Putamen (tissue), 1 donor: Measurements from ENCODE around the gene COX5B.
"Not testable (repeated sequence)": the region's sequence is repeated elsewhere in the genome, so short reads cannot be mapped to it uniquely, and the experiment has no call there.

Source experiments
- DNase-seq: peaks from one replicate; pipeline ENCODE4 v3.0.0-alpha.2; 2016; ENCODE audit warnings: low spot score

Gene COX5B

GRCh38 chr2:97673182-97673914 lies 27.5 kb downstream of the COX5B start:
- no peak for DNase-seq

- no peak for DNase-seq
These were observed 28.0 kb downstream of the COX5B start for GRCh38 chr2:97673915-97674283.

- DNase-seq: no peak
These were observed 29.7 kb downstream of the COX5B start for GRCh38 chr2:97675430-97676113.

- no peak for DNase-seq
These were observed 30.8 kb downstream of the COX5B start for GRCh38 chr2:97676620-97677019.

DNA sequence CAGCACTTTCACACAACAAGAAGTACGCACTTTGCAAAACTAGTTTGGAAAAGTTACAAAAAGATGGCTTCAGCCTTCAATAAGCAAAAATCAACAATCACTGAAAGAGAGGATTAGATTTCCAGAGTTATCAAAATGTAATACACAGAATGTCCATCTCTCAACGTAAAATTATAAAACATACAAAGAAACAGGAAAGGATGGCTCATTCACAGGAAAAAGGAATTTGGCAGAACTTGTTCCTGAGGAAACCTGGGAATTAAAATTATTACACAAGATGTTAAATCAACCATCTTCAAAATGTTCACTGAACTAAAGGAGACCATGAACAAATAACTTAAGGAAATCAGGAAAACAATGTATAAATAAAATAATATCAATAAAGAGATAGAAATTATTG lies 31.6 kb downstream of the COX5B start:
- DNase-seq: no peak

- no peak for DNase-seq
These were observed 32.4 kb downstream of the COX5B start for GRCh38 chr2:97678298-97678697.

DNA sequence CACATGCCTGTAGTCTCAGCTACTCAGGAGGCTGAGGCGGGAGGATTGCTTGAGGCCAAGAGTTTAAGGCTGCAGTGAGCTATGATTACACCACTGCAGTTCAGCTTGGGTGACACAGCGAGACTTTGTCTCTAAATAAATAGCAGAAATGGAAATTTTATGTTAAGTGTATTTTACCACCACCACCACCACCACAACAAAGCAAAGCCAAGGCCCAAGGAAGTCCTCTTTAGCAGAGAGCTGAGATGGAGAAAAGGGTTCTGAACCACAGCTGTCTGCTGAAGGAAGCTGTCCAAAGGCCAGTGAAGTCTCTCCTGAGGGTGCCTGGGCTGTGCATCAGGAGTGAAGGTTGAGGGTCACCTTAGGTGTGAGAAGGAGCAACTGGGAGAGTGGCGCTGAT lies 41.4 kb downstream of the COX5B start:
- DNase-seq: not testable (repeated sequence)

- DNase-seq: no peak
These were observed 42.4 kb downstream of the COX5B start for GRCh38 chr2:97688062-97688827.

DNA sequence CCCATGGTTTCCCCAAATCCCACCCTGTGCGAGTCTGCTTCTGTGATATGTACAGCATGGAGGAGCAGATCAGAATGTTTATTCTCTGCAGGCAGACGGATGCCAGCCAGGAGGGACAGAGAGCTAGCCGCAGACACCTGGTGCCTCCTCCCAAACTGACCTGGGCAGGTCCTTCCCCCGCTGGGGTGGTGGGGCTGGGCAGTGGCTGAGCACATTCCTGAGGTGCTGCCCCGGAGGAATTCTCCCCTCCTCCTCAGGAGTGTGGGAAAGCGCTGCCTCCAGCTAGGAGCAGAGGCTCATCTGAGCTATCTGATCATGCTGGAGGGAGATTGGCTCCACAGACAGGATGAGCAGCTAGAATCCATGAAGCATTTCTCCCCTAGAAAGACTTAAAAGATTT lies 45.3 kb downstream of the COX5B start:
- DNase-seq: no peak

GRCh38 chr2:97693476-97693875 lies 47.6 kb downstream of the COX5B start:
- no peak for DNase-seq

- DNase-seq: no peak
These were observed 49.9 kb downstream of the COX5B start for GRCh38 chr2:97695744-97696143.

DNA sequence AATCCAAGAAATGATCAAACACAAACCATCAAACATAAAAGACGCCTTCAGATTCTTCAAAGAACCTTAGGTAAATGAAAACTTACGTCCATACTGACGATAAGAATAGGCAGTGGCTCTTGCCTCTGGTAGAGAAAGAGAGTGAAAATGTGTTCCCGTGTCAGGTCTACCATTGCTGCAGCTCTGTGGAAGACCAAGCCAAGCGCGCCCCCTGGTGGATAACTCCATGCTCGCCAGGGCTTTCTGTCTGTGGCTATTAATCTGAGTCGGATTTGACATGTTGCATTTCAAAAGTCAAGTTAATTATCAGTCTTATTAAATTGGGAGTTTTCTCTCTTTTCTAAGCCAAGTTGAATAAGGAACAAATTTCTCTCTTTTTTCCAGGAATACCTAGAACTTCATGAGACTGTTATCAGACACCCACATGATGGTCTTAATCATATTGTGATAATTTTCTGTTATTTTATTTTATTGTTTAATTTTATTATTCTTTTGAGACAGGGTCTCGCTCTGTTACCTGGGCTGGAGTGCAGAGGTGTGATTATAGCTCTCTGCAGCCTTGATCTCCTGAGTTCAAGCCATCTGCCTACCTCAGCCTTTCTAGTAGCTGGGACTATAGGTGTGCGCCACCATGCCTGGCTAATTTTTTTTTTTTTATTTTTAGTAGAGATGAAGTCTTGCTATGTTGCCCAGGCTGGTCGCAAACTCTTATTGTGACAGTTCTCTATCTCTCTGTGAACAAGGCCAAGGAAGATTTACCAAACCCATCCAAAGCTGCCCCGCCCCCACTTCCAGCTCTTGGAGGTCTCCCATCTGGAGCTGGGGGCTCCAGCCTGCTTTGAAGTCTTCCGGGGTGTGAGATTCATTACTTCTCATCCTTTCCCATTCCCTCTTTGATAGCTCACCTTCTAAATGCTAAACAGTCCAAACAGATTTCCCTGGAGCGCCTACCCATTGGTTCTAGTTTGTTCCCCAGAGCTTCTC lies 51.7 kb downstream of the COX5B start:
- peak; percentile 87 for DNase-seq
